ENCODE measurements around the gene COL28A1.

DNA sequence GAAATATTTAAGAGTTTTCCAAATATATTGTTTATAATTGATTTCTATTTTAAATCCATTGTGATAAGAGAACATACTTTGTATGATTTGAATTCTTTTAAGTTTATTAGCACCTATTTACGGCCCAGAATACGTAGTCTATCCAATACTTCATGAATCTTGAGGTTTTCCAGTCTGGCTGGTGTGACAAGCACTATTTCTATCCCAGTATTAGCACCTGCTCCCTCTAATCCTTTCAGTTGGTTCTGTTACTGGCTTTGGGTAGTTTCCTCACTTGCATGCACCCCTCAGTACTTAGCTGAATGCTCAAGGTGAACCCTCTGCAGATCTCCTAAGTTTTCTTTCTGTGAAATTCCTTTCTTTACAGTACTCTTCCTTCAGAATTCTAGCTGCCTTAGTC lies 186.5 kb downstream of the COL28A1 start:
- no peak for TF ChIP-seq EZH2 (IDR thresholded peaks at IDR 0.05)
- no peak for TF ChIP-seq POLR2AphosphoS5 (IDR thresholded peaks at IDR 0.05; ENCODE audit: borderline replicate concordance, low read depth, low read length)
- TF ChIP-seq FOXP2 (optimal IDR thresholded peaks at IDR 0.05; ENCODE audit: control extremely low read depth, extremely low read length, insufficient read depth): no peak

Data from SK-N-MC (cell line).